ENCODE measurements around the gene FGF9.

Gene FGF9

GRCh38 chr13:21685485-21686064 is 14.7 kb downstream of the FGF9 start:
- TF ChIP-seq ZNF274 (IDR thresholded peaks at IDR 0.05; ENCODE audit: low read depth, low read length): no peak
- H3K4me3 ChIP-seq (ENCODE audit: low read length): no peak overlapping the region

GRCh38 chr13:21686751-21687391 is 16.0 kb downstream of the FGF9 start:
- H3K4me3 ChIP-seq (ENCODE audit: low read length): no peak overlapping the region
- TF ChIP-seq ZNF274 (IDR thresholded peaks at IDR 0.05; ENCODE audit: low read depth, low read length): no peak

- no peak for TF ChIP-seq ZNF274 (IDR thresholded peaks at IDR 0.05; ENCODE audit: low read depth, low read length)
- H3K4me3 ChIP-seq (ENCODE audit: low read length): no peak overlapping the region
Observed at GRCh38 chr13:21688056-21688455, 17.2 kb downstream of the FGF9 start.

GRCh38 chr13:21689097-21689496 is 18.2 kb downstream of the FGF9 start:
- no peak overlapping the region for H3K4me3 ChIP-seq (ENCODE audit: low read length)
- TF ChIP-seq ZNF274 (IDR thresholded peaks at IDR 0.05; ENCODE audit: low read depth, low read length): no peak

GRCh38 chr13:21690955-21691354 is 20.1 kb downstream of the FGF9 start:
- no peak overlapping the region for H3K4me3 ChIP-seq (ENCODE audit: low read length)
- no peak for TF ChIP-seq ZNF274 (IDR thresholded peaks at IDR 0.05; ENCODE audit: low read depth, low read length)

- H3K4me3 ChIP-seq (ENCODE audit: low read length): no peak overlapping the region
- TF ChIP-seq ZNF274 (IDR thresholded peaks at IDR 0.05; ENCODE audit: low read depth, low read length): no peak
Observed at GRCh38 chr13:21691500-21691899, 20.6 kb downstream of the FGF9 start.

- H3K4me3 ChIP-seq (ENCODE audit: low read length): no peak overlapping the region
- TF ChIP-seq ZNF274 (IDR thresholded peaks at IDR 0.05; ENCODE audit: low read depth, low read length): no peak
Observed at GRCh38 chr13:21691928-21692327, 21.1 kb downstream of the FGF9 start.

- H3K4me3 ChIP-seq (ENCODE audit: low read length): no peak overlapping the region
- TF ChIP-seq ZNF274 (IDR thresholded peaks at IDR 0.05; ENCODE audit: low read depth, low read length): no peak
Observed at GRCh38 chr13:21694831-21695230, 24.0 kb downstream of the FGF9 start.

- TF ChIP-seq ZNF274 (IDR thresholded peaks at IDR 0.05; ENCODE audit: low read depth, low read length): no peak
Observed at GRCh38 chr13:21695546-21695945, 24.7 kb downstream of the FGF9 start.

GRCh38 chr13:21696865-21697448 is 26.1 kb downstream of the FGF9 start:
- no peak overlapping the region for H3K4me3 ChIP-seq (ENCODE audit: low read length)
- no peak for TF ChIP-seq ZNF274 (IDR thresholded peaks at IDR 0.05; ENCODE audit: low read depth, low read length)

More at GRCh38 chr13:21695546-21695945, 24.7 kb downstream of the FGF9 start:
- H3K4me3 ChIP-seq (ENCODE audit: low read length): no peak overlapping the region

GRCh38 chr13:21698817-21699679 is 28.2 kb downstream of the FGF9 start:
- H3K4me3 ChIP-seq (ENCODE audit: low read length): no peak overlapping the region
- no peak for TF ChIP-seq ZNF274 (IDR thresholded peaks at IDR 0.05; ENCODE audit: low read depth, low read length)

- no peak for TF ChIP-seq ZNF274 (IDR thresholded peaks at IDR 0.05; ENCODE audit: low read depth, low read length)
- no peak overlapping the region for H3K4me3 ChIP-seq (ENCODE audit: low read length)
Observed at GRCh38 chr13:21701460-21701859, 30.6 kb downstream of the FGF9 start.

- H3K4me3 ChIP-seq (ENCODE audit: low read length): no peak overlapping the region
- no peak for TF ChIP-seq ZNF274 (IDR thresholded peaks at IDR 0.05; ENCODE audit: low read depth, low read length)
Observed at GRCh38 chr13:21703846-21704245, 33.0 kb downstream of the FGF9 start.

- H3K4me3 ChIP-seq (ENCODE audit: low read length): no peak overlapping the region
- no peak for TF ChIP-seq ZNF274 (IDR thresholded peaks at IDR 0.05; ENCODE audit: low read depth, low read length)
Observed at GRCh38 chr13:21707586-21707985, 36.7 kb downstream of the FGF9 start.

Data from GM08714 (cell line).